Peyer's patch (tissue), 4 donors: ENCODE results near the gene KIF3B.

Experiments
- CTCF ChIP-seq, 6 experiments: fragments of 450-650 bp in 4 of 6; fragments of 200-600 bp in 2 of 6; sonication (generic) in 1 of 6; IDR thresholded peaks; one replicate each; pipeline ENCODE4 v1.5.1; 2017 to 2019; ENCODE audit warnings: antibody characterized with exemption in 6 of 6, mild to moderate bottlenecking in 3 of 6, moderate library complexity in 1 of 6
- POLR2A ChIP-seq, 2 donors: fragments of 450-650 bp; IDR thresholded peaks; one replicate each; pipeline ENCODE4 v1.5.1; 2017; ENCODE audit warnings: antibody characterized with exemption in 2 of 2, mild to moderate bottlenecking in 2 of 2, moderate library complexity in 2 of 2

DNA sequence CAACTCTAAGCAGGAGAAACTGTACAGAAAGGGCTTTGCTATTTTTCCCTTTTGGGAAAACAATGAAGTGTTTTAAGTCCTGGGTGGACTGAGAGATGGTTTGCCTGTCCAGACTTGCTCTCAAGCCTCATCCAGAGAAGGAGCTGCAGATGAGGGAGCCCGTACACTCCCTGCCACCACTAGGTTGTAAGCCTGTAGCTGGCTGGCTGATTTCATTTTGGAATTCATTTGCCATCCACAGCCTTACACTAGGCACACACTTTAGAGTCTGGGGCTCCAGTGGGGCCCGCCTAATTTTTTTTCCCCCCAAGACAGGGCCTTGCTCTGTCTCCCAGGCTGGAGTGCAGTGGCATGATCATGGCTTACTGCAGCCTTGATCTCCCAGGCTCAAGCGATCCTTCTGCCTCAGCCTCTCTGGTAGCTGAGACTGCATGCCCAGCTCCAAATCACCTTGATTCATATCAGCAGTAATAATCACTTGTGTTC lies 41.4 kb upstream of the KIF3B start:
- TF ChIP-seq CTCF (IDR thresholded peaks at IDR 0.05) (peak in 1 of 6 experiments; percentile 10), POLR2A (IDR thresholded peaks at IDR 0.05) (no peak)
